Duodenal mucosa (tissue), 2 donors: Measurements from ENCODE around the gene CFAP99.
A peak's percentile ranks its signal among the peaks of the same experiment; 100 is the strongest.

Source experiments
- H3K27ac ChIP-seq: one replicate; pipeline ENCODE4 v1.7.0; 2013; ENCODE audit warnings: low read depth, low read length
- H3K27me3 ChIP-seq, 2 donors: one replicate each; pipeline ENCODE4 v1.7.0; 2013; ENCODE audit warnings: low read length in 2 of 2, control low read depth in 1 of 2; ENCODE audit not compliant: insufficient read depth in 2 of 2, control insufficient read depth in 1 of 2
- H3K36me3 ChIP-seq, 2 donors: one replicate each; pipeline ENCODE4 v1.7.0; 2013; ENCODE audit warnings: low read length in 2 of 2, control low read depth in 1 of 2; ENCODE audit not compliant: insufficient read depth in 2 of 2, control insufficient read depth in 1 of 2
- H3K4me1 ChIP-seq, 2 donors: one replicate each; pipeline ENCODE4 v1.7.0; 2013; ENCODE audit warnings: low read length in 2 of 2, control low read depth in 1 of 2; ENCODE audit not compliant: insufficient read depth in 2 of 2, control insufficient read depth in 1 of 2
- H3K4me3 ChIP-seq, 2 donors: one replicate each; pipeline ENCODE4 v1.7.0; 2013; ENCODE audit warnings: low read length in 2 of 2, low read depth in 1 of 2
- H3K9ac ChIP-seq, 2 donors: one replicate each; pipeline ENCODE4 v1.7.0; 2013; ENCODE audit warnings: low read length in 2 of 2, low read depth in 1 of 2
- H3K9me3 ChIP-seq, 2 donors: one replicate each; pipeline ENCODE4 v1.7.0; 2013; ENCODE audit warnings: low read length in 2 of 2, control low read depth in 1 of 2; ENCODE audit not compliant: control insufficient read depth in 1 of 2

The CFAP99 gene

GRCh38 chr4:2468456-2469191 is 49.9 kb downstream of the CFAP99 start, which contains the start of gene RNF4:
TSS of gene RNF4 (plus strand) at chr4:2469106. CDS start at chr4:2490494, 21,388 bp downstream.
- Histone ChIP-seq H3K27ac (peak within 1 kb of the TSS; percentile 88), H3K9me3 (no peaks in the 10 kb centered on the region), H3K4me3 (peak within 1 kb of the TSS; percentile 93 to 97), H3K27me3 (no peaks in the 10 kb centered on the region), H3K36me3 (peaks cover 4 to 14% of the 10 kb centered on the region in 2 donors), H3K4me1 (peaks cover 12 to 29% of the 10 kb centered on the region in 2 donors), H3K9ac (peak within 1 kb of the TSS; percentile 79 to 80)

GRCh38 chr4:2469192-2469984 is 50.6 kb downstream of the CFAP99 start:
- H3K4me3 ChIP-seq = peak overlapping the region; percentile 93 to 97
- H3K9ac ChIP-seq = peak overlapping the region; percentile 79 to 80
- no peaks in the 10 kb centered on the region for H3K9me3 ChIP-seq
- peak overlapping the region; percentile 88 for H3K27ac ChIP-seq
- peaks cover 12 to 29% of the 10 kb centered on the region in 2 donors for H3K4me1 ChIP-seq
- peaks cover 4 to 14% of the 10 kb centered on the region in 2 donors for H3K36me3 ChIP-seq
- H3K27me3 ChIP-seq = no peaks in the 10 kb centered on the region

GRCh38 chr4:2470791-2471190 is 52.0 kb downstream of the CFAP99 start:
- H3K27me3 ChIP-seq = no peaks in the 10 kb centered on the region
- no peaks in the 10 kb centered on the region for H3K9me3 ChIP-seq
- H3K9ac ChIP-seq = peak overlapping the region; percentile 79 to 80
- no peak overlapping the region for H3K27ac ChIP-seq
- peaks cover 4 to 14% of the 10 kb centered on the region in 2 donors for H3K36me3 ChIP-seq
- H3K4me3 ChIP-seq = peak overlapping the region; percentile 93 to 97
- peaks cover 17 to 33% of the 10 kb centered on the region in 2 donors for H3K4me1 ChIP-seq

- peaks cover 22 to 41% of the 10 kb centered on the region in 2 donors for H3K4me1 ChIP-seq
These were observed 53.4 kb downstream of the CFAP99 start for GRCh38 chr4:2472187-2472586.

GRCh38 chr4:2478229-2478628 is 59.5 kb downstream of the CFAP99 start:
- peaks cover 55 to 68% of the 10 kb centered on the region in 2 donors for H3K4me1 ChIP-seq

More at GRCh38 chr4:2472187-2472586, 53.4 kb downstream of the CFAP99 start:
- H3K9ac ChIP-seq = no peak overlapping the region
- no peaks in the 10 kb centered on the region for H3K27me3 ChIP-seq
- H3K9me3 ChIP-seq = no peaks in the 10 kb centered on the region
- H3K4me3 ChIP-seq = no peak overlapping the region
- no peak overlapping the region for H3K27ac ChIP-seq
- peaks cover 4 to 14% of the 10 kb centered on the region in 2 donors for H3K36me3 ChIP-seq

GRCh38 chr4:2480649-2481048 is 61.9 kb downstream of the CFAP99 start:
- Histone ChIP-seq H3K27ac (no peak overlapping the region), H3K9ac (peak overlapping the region in 1 of 2 donors; percentile 22), H3K9me3 (no peaks in the 10 kb centered on the region), H3K4me3 (no peak overlapping the region), H3K27me3 (no peaks in the 10 kb centered on the region), H3K36me3 (no peaks in the 10 kb centered on the region), H3K4me1 (peaks cover 71 to 84% of the 10 kb centered on the region in 2 donors)

More at GRCh38 chr4:2478229-2478628, 59.5 kb downstream of the CFAP99 start:
- no peaks in the 10 kb centered on the region for H3K36me3 ChIP-seq
- no peaks in the 10 kb centered on the region for H3K9me3 ChIP-seq
- no peak overlapping the region for H3K27ac ChIP-seq
- peak overlapping the region; percentile 3 to 34 for H3K4me3 ChIP-seq
- no peaks in the 10 kb centered on the region for H3K27me3 ChIP-seq
- peak overlapping the region in 1 of 2 donors; percentile 19 for H3K9ac ChIP-seq

GRCh38 chr4:2482192-2482591 is 63.4 kb downstream of the CFAP99 start:
- H3K4me3 ChIP-seq = peak overlapping the region; percentile 33 to 54
- H3K4me1 ChIP-seq = peaks cover 79 to 91% of the 10 kb centered on the region in 2 donors
- peak overlapping the region; percentile 72 for H3K27ac ChIP-seq
- H3K9me3 ChIP-seq = no peaks in the 10 kb centered on the region
- H3K9ac ChIP-seq = peak overlapping the region; percentile 31 to 49
- H3K36me3 ChIP-seq = no peaks in the 10 kb centered on the region
- H3K27me3 ChIP-seq = no peaks in the 10 kb centered on the region

GRCh38 chr4:2482693-2483092 is 63.9 kb downstream of the CFAP99 start:
- H3K27ac ChIP-seq = peak overlapping the region; percentile 74
- H3K27me3 ChIP-seq = no peaks in the 10 kb centered on the region
- no peaks in the 10 kb centered on the region for H3K36me3 ChIP-seq
- H3K4me3 ChIP-seq = peak overlapping the region; percentile 33 to 41
- H3K4me1 ChIP-seq = peaks cover 81 to 93% of the 10 kb centered on the region in 2 donors
- peak overlapping the region; percentile 31 to 49 for H3K9ac ChIP-seq
- no peaks in the 10 kb centered on the region for H3K9me3 ChIP-seq

- Histone ChIP-seq H3K27me3 (no peaks in the 10 kb centered on the region), H3K27ac (peak overlapping the region; percentile 74), H3K4me1 (peaks cover 84 to 92% of the 10 kb centered on the region in 2 donors), H3K9me3 (no peaks in the 10 kb centered on the region), H3K9ac (peak overlapping the region; percentile 16 to 31), H3K4me3 (peak overlapping the region; percentile 9 to 41), H3K36me3 (no peaks in the 10 kb centered on the region)
These were observed 64.5 kb downstream of the CFAP99 start for GRCh38 chr4:2483237-2483636.

- Histone ChIP-seq H3K27ac (no peak overlapping the region), H3K27me3 (no peaks in the 10 kb centered on the region), H3K36me3 (peaks cover 0 to 3% of the 10 kb centered on the region in 2 donors), H3K9ac (peak overlapping the region in 1 of 2 donors; percentile 78), H3K4me3 (peak overlapping the region in 1 of 2 donors; percentile 19), H3K4me1 (peaks cover 77 to 88% of the 10 kb centered on the region in 2 donors), H3K9me3 (no peaks in the 10 kb centered on the region)
These were observed 65.4 kb downstream of the CFAP99 start for GRCh38 chr4:2484185-2484584.
